Pancreas (tissue), 10 donors: ENCODE measurements around the gene METTL21A. TPM values are rescaled to one million over a fixed set of nuclear protein-coding genes. Genes with fewer than 3 reads are reported as not detected.

Experiments used
- ATAC-seq, 4 donors: fragments of 200-7000 bp; cut with Tn5 transposase; one replicate each; pipeline versions ENCODE4 v1.8.0 to v1.9.1; 2020; ENCODE audit warnings: mild to moderate bottlenecking in 4 of 4, moderate library complexity in 4 of 4
- DNase-seq, 6 donors: peaks; one replicate each; pipeline ENCODE4 v3.0.0-alpha.2; 2020
- FAIRE-seq: peaks from 2 replicates; lab custom pipeline; 2012; peaks lifted over from hg19 to GRCh38; lab: Jason Lieb, UNC
- H3K27ac ChIP-seq, 4 donors: fragments of 200-600 bp; sonication (generic); 1 replicate in 3 of 4; 2 replicates in 1 of 4; pipeline versions ENCODE4 v1.5.0 to v1.8.0; 2020
- H3K27me3 ChIP-seq, 4 donors: fragments of 200-600 bp; one replicate each; pipeline ENCODE4 v1.8.0; 2021
- H3K36me3 ChIP-seq, 3 donors: fragments of 200-600 bp; sonication (generic) in 1 of 3; one replicate each; pipeline versions ENCODE4 v1.5.0 to v1.8.0; 2020 to 2021
- H3K4me1 ChIP-seq, 3 donors: fragments of 200-600 bp; one replicate each; pipeline ENCODE4 v1.8.0; 2021
- H3K4me3 ChIP-seq, 4 donors: fragments of 200-600 bp; sonication (generic) in 2 of 4; one replicate each; pipeline versions ENCODE4 v1.5.0 to v1.8.0; 2020 to 2021
- H3K9me3 ChIP-seq, 4 donors: fragments of 200-600 bp; one replicate each; pipeline ENCODE4 v1.8.0; 2021
- WGBS, 2 donors: extraction: QIAGEN DNeasy Blood & Tissue Kit; methylation state at CpG; one replicate each; pipeline ENCODE4 v1.1.7; 2013; 5-methylcytosine and 5-hydroxymethylcytosine counted together
- intact Hi-C, 3 donors: fragments of 100-400 bp; cut with DNase I; formaldehyde crosslinking; loops; one replicate each; pipeline versions ENCODE4 v1.11.1 to v1.14.2; 2022
- polyA plus RNA-seq, 2 donors: library from polyadenylated mRNA; stranded (reverse); fragments of 200-250 nt; gene quantifications; one replicate each; pipeline ENCODE4 v1.2.3, GENCODE V29; 2013
- total RNA-seq, 6 donors: library from RNA; stranded (reverse); fragmentation: NEBNext Ultra II Directional in 4 of 6; extraction: Animal tissue kit (Norgen Biotek cat#: 25700) in 4 of 6; gene quantifications; one replicate each; pipeline versions ENCODE4 v1.2.1 to v1.2.4, GENCODE V29; 2021 to 2023
- TF ChIP-seq, protein P1 (sequence below), 4 donors: fragments of 200-600 bp; sonication (generic) in 3 of 4; IDR thresholded peaks; one replicate each; pipeline versions ENCODE4 v1.5.0 to v1.8.0; 2021; ENCODE audit warnings: antibody characterized with exemption in 4 of 4
- donor health status: healthy with polysubstance abuse.
- donor health status: DM: no; HTN: no; CAD: no; lungs with moderate emphysema.
- donor health status: DM: no; HTN: no; CAD: no.
- donor health status: control.
- donor health status: control.
- donor health status: Bipolar disorder and iron deficiency.
- donor health status: DM: yes; HTN: yes; CAD: no.
- donor health status: DM: no; HTN: no; CAD: no.
- donor health status: DM: no; HTN: no; CAD: no.
- donor health status: DM: yes; HTN: yes; CAD: no.

Gene METTL21A
- total and polyA plus RNA-seq, 8 donors: 4.2 to 9.1 (median 5.9) TPM

DNA sequence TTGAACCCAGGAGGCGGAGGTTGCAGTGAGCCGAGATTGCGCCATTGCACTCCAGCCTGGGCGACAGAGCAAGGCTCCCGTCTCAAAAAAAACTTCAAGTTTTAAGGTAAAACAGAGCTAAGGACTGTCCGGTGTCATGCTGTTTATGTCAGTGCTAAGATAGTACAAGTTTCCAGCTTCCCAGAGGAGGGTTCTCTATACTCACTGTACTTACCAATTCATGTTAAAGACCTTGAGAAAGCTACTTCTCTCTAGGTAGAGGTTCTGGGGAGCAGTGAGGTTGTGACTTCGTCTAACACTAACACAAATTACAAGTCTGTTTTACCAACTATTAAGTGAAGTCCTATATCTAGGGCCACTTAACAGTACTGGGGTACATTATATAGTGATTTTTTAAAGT is 18.8 kb downstream of the METTL21A start:
- 95 to 98% methylated on average over 7 of the region's 7 CpGs for WGBS, 2 donors
- Histone ChIP-seq H3K4me1 (no peaks in the 10 kb centered on the region), H3K36me3 (no peaks in the 10 kb centered on the region), H3K9me3 (no peaks in the 10 kb centered on the region), H3K27ac (no peak overlapping the region), H3K4me3 (no peak overlapping the region), H3K27me3 (no peaks in the 10 kb centered on the region)
- ATAC-seq (no peak), DNase-seq (no peak), FAIRE-seq (no peak)
- TF ChIP-seq, protein P1, sequence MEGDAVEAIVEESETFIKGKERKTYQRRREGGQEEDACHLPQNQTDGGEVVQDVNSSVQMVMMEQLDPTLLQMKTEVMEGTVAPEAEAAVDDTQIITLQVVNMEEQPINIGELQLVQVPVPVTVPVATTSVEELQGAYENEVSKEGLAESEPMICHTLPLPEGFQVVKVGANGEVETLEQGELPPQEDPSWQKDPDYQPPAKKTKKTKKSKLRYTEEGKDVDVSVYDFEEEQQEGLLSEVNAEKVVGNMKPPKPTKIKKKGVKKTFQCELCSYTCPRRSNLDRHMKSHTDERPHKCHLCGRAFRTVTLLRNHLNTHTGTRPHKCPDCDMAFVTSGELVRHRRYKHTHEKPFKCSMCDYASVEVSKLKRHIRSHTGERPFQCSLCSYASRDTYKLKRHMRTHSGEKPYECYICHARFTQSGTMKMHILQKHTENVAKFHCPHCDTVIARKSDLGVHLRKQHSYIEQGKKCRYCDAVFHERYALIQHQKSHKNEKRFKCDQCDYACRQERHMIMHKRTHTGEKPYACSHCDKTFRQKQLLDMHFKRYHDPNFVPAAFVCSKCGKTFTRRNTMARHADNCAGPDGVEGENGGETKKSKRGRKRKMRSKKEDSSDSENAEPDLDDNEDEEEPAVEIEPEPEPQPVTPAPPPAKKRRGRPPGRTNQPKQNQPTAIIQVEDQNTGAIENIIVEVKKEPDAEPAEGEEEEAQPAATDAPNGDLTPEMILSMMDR (IDR thresholded peaks at IDR 0.05): no peak
- intact Hi-C loops: no loop called here

DNA sequence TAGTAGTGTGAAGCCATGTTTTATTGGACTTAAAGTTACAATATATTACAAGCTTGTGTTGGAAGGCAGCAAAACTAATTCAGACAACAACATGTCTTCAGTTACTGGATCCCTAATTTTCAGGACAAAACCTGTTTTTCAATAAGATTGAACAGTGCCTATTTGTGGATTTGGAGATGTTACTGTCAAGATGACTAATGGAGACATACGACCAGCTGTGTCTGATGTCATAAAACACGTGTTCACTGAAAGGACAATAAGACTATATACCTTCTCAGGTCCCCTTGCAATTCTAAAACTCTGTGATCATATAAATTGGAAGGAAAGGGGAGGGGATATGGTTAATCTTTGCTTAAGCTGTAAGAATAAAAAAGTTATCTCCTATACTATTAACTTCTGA is 21.7 kb downstream of the METTL21A start:
- Histone ChIP-seq H3K27me3 (no peaks in the 10 kb centered on the region), H3K4me3 (no peak overlapping the region), H3K9me3 (no peaks in the 10 kb centered on the region), H3K27ac (no peak overlapping the region), H3K36me3 (no peaks in the 10 kb centered on the region), H3K4me1 (no peaks in the 10 kb centered on the region)
- DNase-seq (no peak), ATAC-seq (no peak), FAIRE-seq (no peak)
- WGBS, 2 donors: 63 to 70% methylated on average over 2 of the region's 2 CpGs
- intact Hi-C loops: no loop called here
- TF ChIP-seq, protein P1 (IDR thresholded peaks at IDR 0.05): no peak

DNA sequence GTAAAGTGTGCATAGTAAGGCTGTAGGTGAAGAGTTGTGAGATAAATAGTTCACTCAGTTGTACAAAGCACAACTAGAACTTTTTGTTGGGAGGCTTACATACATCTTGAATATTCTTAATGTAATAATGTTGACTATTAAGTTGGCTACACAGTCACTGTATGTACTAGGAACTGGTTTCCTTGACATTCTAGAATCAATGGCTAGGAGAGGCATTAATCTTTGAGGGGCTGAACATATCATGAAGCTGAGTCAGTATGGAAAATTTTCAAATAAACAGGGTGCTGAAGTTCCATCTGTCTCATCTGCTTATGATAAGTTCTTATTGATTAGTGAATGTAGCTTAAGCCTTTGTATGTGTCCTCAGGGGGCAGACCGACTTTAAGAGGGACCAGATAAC is 23.4 kb downstream of the METTL21A start:
- DNase-seq (no peak), ATAC-seq (no peak), FAIRE-seq (no peak)
- Histone ChIP-seq H3K9me3 (no peaks in the 10 kb centered on the region), H3K36me3 (peaks cover 0 to 5% (median 0%) of the 10 kb centered on the region in 3 donors), H3K4me1 (no peaks in the 10 kb centered on the region), H3K4me3 (no peak overlapping the region), H3K27ac (no peak overlapping the region), H3K27me3 (no peaks in the 10 kb centered on the region)
- intact Hi-C loops: no loop called here
- TF ChIP-seq, protein P1 (IDR thresholded peaks at IDR 0.05): no peak
- 96 to 97% methylated on average over 1 of the region's 1 CpG for WGBS, 2 donors

DNA sequence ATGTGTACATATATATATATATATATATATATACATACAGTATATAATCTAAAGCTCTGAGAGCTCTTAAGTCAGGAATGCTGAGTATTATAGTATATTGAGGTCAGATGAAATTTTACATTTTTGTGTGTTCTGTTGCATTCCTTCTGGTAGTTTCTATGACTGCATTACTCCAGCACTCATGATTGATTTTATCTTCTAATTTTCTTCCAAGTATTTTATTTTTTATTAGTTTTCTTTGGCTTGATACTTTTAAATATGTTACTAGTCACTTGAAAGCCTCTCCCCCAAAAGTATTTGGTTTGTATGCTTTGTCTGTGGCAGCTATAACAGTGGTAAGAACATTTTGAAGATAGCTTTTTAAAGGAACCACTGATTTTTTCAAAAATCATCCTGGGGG is 25.0 kb downstream of the METTL21A start:
- Histone ChIP-seq H3K9me3 (no peaks in the 10 kb centered on the region), H3K27me3 (no peaks in the 10 kb centered on the region), H3K4me1 (no peaks in the 10 kb centered on the region), H3K36me3 (peaks cover 0 to 5% (median 0%) of the 10 kb centered on the region in 3 donors), H3K4me3 (no peak overlapping the region), H3K27ac (no peak overlapping the region)
- TF ChIP-seq, protein P1 (IDR thresholded peaks at IDR 0.05): no peak
- FAIRE-seq: no peak
- intact Hi-C loops: no loop called here
- no peak for DNase-seq
- no peak for ATAC-seq

DNA sequence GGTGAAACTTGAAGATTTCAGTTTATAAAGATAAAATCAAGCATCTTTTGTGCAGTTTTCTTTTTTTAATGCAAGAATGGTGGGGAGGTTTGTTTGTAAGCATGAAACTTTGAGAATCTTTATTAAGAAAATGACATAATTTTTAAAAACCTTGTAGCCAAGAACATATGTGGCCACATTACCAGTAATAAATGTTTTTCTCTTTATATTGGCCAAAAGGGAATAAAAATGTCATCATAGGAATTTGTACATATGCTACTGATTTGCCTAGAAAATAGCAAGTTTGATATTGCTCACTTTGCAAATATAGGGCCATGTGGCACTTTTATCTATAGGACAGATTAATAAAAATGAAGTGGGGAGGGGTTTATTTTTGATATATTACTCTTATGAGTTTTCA is 25.6 kb downstream of the METTL21A start:
- intact Hi-C loops: no loop called here
- FAIRE-seq: no peak

More for the DNA sequence above, 25.6 kb downstream of the METTL21A start:
- H3K4me3 ChIP-seq: no peak overlapping the region
- DNase-seq: no peak
- H3K27me3 ChIP-seq: no peaks in the 10 kb centered on the region
- no peak overlapping the region for H3K27ac ChIP-seq
- no peaks in the 10 kb centered on the region for H3K4me1 ChIP-seq
- H3K9me3 ChIP-seq: no peaks in the 10 kb centered on the region
- ATAC-seq: no peak
- TF ChIP-seq, protein P1 (IDR thresholded peaks at IDR 0.05): no peak
- H3K36me3 ChIP-seq: peaks cover 0 to 5% (median 0%) of the 10 kb centered on the region in 3 donors
